GM12873 (cell line): Measurements from ENCODE around the gene UBR2.

Experiments
- CTCF ChIP-seq: IDR thresholded peaks from 2 replicates; pipeline ENCODE4 v1.5.1; 2012; ENCODE audit warnings: low read depth, mild to moderate bottlenecking, moderate library complexity, low read length, control low read depth; ENCODE audit not compliant: insufficient read depth; ENCODE audit errors: missing control alignments

UBR2 gene

GRCh38 chr6:42610416-42610815 is 46.6 kb downstream of the UBR2 start:
- TF ChIP-seq CTCF, result no peak

GRCh38 chr6:42615518-42615917 is 51.7 kb downstream of the UBR2 start:
- no peak for TF ChIP-seq CTCF

GRCh38 chr6:42616716-42617115 is 52.9 kb downstream of the UBR2 start:
- no peak for TF ChIP-seq CTCF

GRCh38 chr6:42618105-42618504 is 54.3 kb downstream of the UBR2 start:
- no peak for TF ChIP-seq CTCF

GRCh38 chr6:42618686-42619085 is 54.9 kb downstream of the UBR2 start:
- TF ChIP-seq CTCF, result no peak

GRCh38 chr6:42619963-42620362 is 56.1 kb downstream of the UBR2 start:
- no peak for TF ChIP-seq CTCF

- TF ChIP-seq CTCF, result no peak
These were observed 60.8 kb downstream of the UBR2 start for GRCh38 chr6:42624601-42625000.

- TF ChIP-seq CTCF, result no peak
These were observed 63.2 kb downstream of the UBR2 start for GRCh38 chr6:42627044-42627443.
